ENCODE results near the gene TEX48.

The TEX48 gene

DNA sequence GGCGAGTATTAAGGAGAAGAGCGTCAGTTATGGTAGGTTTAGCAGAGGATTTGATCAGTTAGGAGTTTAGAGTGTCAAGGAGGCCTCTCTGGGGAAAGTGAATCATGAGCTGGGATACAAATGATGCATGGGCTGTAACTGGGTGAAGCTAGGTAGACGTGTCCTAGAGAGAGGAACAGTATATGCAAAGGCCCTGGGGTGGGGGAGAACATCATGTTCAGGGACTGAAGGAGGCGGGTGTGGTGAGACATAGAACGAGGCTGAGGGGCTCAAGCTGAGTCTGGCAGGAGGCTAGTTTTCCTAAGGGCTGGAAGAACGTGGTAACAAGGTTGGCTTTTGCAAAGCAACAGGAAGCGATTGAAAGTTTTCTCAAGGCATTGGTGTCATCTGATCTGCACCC lies 60.4 kb downstream of the TEX48 start:
- no peak for DNase-seq (ENCODE audit: low read depth in 3 of 3)

DNA sequence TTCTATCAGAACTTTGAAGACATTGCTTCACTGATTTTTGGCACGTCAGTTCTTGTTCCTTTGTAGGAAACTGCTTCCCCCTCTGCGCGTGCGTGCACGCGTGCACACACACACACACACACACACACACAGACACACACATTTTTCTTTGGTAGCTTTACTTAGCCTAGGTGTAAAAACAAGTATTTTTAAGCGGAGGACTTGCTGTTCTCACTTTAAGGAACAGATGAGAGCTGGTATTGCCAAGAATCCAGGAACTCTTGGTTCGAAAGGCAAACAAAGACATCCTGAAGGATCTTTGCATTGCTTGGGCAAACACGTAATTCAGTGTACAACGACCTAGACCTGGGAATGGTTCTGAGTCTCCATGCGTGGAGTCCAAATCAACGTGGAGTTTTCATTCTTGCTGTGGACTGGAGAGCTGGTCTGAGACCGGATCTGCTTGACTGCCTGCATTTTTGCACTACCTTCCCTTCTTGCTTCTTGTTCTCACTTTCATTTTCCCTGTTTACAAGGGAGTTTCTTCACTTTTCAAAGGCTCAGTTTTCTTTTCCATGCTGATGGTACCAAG lies 62.7 kb downstream of the TEX48 start:
- no peak for DNase-seq (ENCODE audit: low read depth in 3 of 3)

DNA sequence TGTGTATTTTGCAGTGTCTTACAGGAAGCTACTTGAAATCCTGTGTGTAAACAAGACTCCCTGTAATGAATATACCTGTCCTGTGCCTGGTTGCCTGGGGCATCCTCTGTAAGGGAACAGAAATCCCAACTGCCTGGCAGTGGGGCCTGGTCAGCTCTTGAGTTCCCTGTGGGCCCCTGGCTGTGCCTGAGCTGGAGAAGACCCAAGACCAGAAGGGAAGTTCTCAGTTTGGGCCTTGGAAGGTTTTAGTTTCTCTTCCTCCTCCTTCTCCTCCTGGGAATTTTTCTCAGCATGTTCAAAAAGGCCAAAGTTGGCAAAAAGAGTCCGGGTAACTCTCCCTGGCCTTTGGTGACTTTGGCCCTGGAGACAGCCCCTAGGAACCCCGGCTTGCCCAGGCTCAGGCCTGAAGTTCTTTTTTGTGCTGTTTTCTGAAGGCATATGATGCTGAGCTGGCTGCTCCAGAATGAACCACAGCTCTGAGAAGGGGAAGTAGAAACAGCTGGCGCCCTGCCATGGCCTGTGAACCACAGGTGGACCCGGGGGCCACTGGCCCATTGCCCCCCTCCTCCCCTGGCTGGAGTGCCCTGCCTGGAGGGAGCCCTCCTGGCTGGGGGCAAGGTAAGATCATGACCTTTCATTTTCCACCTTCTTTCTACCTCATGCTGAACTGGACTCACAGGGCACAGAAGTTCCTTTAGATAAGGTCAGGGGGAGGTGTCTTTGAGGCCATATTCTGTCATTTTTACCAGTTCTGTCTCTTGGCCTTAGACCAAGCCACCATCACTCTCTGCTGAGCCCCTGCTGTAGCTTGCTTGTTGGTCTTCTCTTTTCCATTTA lies 65.1 kb downstream of the TEX48 start:
- DNase-seq (ENCODE audit: low read depth in 3 of 3), result no peak
